ENCODE data around the gene STARD8. TPM values are rescaled to one million over a fixed set of nuclear protein-coding genes. Genes with fewer than 3 reads are reported as not detected.

Gene STARD8
- total RNA-seq, 1 experiment from 2014 or later = 14.4 TPM

DNA sequence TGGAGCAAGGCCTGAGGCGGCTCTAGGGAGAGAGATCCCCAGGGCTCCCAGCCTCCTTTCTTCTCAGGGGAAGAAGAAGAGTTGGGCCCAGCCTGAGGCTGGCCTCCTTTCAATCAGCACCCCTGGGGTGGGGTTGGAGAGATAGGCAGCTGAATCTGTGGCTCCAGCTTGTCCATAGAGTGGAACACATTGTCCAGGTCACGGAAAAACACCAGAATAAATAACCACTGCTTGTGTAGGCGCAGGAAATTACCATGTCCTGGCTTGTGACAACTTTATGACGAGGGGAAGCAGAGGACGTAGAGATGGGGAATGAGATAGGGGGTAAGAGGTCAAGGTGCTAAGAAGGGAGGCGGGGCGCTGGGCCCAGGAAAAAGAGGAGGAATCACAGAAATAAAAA lies 100.6 kb downstream of the STARD8 start:
- no peak for DNase-seq (ENCODE audit: low read depth)

DNA sequence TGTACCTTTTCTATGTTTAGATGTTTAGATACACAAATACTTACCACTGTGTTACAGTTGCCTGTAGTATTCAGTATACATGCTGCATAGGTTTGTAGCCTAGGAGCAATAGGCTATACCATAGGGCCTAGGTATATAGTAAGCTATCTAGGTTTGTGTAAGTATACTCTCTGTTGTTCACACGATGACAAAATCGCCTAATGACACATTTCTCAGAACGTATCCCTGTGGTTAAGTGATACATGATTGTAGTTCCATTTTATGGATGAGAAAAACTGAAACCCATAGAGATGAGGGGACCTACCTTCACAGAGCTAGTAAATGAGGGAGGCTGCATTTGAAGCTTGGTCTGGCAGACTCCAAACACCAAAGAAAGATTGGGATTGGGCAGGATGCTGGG lies 102.0 kb downstream of the STARD8 start:
- DNase-seq (ENCODE audit: low read depth) = no peak

GRCh38 chrX:68750316-68750715 lies 102.8 kb downstream of the STARD8 start:
- DNase-seq (ENCODE audit: low read depth) = no peak

- no peak for DNase-seq (ENCODE audit: low read depth)
Measured at GRCh38 chrX:68751372-68751771, 103.9 kb downstream of the STARD8 start.

DNA sequence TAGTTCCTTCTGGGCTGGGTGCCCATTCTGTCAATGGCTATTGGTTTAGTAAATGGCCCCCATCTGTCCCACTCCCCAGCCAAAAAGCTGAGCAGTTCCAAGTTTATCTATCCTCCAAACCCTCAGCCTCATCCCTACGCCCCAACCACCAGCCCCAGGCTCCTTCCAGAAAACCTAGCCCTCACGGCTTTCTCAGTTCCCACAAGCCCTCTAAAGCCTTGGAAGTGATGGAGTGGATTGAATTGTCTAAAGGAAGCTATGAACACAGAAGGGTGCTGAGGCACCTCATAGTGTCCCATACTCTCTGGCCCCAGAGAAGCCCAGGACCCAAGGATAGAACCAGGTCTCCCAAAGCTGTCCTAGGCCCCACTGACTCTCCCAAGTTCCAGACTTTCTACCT lies 105.8 kb downstream of the STARD8 start:
- DNase-seq (ENCODE audit: low read depth) = no peak

DNA sequence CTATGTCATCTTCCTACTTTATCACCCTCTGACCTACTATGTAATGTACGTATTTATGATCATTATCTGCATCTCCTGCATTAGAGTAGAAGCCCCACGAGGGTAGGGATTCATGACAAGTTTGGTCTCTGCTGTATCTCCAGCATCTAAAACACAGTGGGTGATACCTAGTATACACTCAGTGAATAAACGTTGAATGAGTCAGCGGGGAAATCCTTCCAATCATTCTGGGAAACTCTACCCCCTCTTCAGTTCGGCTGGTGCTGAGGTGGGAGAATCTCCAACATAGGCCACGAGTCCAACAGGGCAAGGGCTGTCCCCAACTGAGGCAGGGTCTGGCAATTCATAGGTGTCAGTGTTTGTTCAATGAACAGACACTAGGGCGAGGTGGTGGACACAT lies 106.9 kb downstream of the STARD8 start:
- DNase-seq (ENCODE audit: low read depth) = no peak

DNA sequence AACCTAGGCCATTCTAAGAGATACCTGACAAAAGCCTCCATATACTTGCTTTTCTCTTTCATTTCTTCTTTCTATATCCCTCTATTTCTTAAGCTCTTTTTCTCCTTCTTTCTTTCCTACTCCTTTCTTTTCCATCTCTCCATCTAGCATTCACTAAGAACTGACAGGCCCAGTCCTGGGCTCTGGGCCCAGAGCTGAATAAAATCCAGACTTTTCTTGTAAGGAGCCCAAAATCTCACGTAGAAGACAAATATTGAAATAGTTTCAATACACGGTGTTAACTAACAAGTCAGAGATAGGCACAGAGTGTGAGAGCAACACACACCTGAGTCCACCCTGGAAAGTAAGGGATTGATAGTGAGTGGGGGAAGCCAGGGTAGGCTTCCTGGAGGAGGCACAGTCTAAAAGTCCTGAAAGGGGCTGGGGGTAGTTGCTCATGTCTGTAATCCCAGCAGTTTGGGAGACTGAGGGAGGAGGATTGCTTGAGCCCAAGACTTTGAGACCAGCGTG lies 108.2 kb downstream of the STARD8 start:
- no peak for DNase-seq (ENCODE audit: low read depth)

DNA sequence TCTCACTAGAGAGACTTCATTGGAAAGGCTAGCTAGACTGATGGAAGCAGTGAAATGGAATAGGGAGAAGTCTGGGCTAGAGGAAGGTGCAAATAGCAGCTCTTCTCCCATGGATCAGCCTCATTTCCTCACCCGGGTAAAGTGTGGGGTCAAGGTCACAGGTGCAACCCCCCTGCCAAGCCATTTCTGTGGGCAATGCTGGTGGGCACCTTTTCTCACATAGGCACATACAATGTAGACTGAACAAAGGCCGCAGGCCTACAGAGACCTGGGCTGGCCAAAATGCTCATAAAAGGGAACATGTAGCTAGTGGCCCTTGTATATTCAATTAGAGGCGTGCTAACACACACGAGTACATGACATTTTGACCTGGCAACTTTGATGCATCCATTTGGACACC lies 109.9 kb downstream of the STARD8 start:
- DNase-seq (ENCODE audit: low read depth) = no peak

DNA sequence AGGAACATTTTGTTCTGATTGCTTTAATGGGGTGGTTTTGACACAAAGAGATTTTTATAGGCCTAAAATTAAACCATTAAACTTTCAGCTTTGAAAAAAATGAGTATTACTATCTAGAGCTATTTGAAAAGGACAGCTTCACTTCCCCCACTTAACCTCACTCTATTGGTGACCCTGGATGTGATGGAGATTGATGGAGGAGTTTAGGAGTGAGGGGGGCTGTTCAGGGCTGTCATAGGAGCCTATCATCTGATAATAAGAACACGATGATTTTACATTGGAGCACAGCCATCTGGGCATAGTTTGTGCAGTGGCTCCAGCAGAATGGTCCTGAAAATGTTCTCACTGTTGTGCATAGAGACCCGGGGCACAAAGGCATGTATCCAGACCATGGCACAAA lies 110.3 kb downstream of the STARD8 start:
- no peak for DNase-seq (ENCODE audit: low read depth)

DNA sequence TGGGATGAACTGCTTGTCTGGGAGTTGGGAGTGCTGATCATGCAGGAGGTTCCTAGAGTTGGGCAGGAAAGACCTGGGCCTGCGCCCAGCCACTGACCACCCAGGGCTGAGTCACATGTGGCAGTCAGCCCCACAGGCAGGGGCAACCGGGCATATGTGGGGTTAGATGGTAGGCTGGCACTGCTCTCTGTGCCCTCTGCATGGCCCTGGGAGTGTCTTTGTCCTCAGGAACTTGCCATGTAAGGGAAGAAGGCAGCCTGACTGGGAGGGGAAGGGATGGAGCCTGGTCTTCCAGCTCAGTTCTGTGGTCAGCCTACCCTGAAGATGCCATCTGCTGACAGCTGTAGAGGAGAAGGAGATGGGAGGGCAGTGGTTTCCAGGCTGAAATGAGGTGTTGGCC lies 111.2 kb downstream of the STARD8 start:
- DNase-seq (ENCODE audit: low read depth) = peak; percentile 7

DNA sequence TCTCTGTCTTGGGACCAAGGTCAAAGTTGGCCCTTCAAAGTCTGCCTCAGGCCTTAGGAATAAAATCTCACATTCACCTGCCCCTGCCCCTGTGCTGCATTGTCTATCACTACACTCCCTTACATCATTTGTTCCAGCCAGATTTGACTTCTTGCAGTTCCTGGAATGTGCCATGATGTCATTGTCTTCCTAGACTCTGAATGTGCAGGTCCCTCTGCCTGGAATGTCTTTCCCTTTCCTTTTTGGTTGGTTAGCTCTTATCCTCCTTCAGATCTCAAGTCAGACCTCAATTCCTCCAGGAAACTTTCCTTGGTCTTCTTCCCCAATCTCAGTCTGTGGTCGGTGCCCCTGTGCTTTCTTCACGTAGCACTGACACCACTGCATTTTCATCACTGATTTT lies 113.6 kb downstream of the STARD8 start:
- DNase-seq (ENCODE audit: low read depth) = no peak

DNA sequence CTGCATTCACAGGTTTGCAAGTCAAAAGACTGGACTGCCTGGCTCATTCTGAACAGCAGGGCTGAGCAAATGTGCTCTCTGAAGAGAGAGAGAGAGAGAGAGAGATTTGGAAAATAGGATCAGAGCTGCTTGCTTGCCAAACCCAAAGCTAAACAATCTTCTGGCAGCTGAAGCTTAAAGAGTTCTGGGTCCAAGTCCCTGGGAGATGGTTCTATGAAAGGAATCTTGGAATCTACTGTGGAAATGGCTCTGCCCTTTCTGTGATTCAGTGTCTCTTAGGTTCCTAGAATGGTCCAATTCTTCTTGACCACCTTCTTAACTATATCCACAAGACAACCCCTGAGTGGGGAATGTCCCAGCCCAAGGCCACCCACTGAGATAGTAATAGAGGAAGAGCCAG lies 115.3 kb downstream of the STARD8 start:
- DNase-seq (ENCODE audit: low read depth) = no peak

GRCh38 chrX:68763481-68763880 lies 116.0 kb downstream of the STARD8 start:
- no peak for DNase-seq (ENCODE audit: low read depth)

Other genes starting within 250 kb of the STARD8 start
- 3.0 and 7.0 TPM in 2 replicates for gene OPHN1, start 214.2 kb upstream of the STARD8 start, total RNA-seq (2014; rRNA removed; shearing (Covaris generic))
- gene YIPF6, start 148.6 kb upstream of the STARD8 start, total RNA-seq (2014; rRNA removed; shearing (Covaris generic)) = 29.1 and 46.8 TPM in 2 replicates
- gene EFNB1, start 181.4 kb downstream of the STARD8 start, total RNA-seq (2014; rRNA removed; shearing (Covaris generic)) = 11.2 and 15.3 TPM in 2 replicates

Data from M059J (cell line).